NCI-H226 (cell line): ENCODE results near the gene CERCAM.
A peak's percentile ranks its signal among the peaks of the same experiment; 100 is the strongest.

Experiments used
- DNase-seq: peaks from one replicate; pipeline ENCODE4 v3.0.0-alpha.2; 2015

Gene CERCAM, protein sequence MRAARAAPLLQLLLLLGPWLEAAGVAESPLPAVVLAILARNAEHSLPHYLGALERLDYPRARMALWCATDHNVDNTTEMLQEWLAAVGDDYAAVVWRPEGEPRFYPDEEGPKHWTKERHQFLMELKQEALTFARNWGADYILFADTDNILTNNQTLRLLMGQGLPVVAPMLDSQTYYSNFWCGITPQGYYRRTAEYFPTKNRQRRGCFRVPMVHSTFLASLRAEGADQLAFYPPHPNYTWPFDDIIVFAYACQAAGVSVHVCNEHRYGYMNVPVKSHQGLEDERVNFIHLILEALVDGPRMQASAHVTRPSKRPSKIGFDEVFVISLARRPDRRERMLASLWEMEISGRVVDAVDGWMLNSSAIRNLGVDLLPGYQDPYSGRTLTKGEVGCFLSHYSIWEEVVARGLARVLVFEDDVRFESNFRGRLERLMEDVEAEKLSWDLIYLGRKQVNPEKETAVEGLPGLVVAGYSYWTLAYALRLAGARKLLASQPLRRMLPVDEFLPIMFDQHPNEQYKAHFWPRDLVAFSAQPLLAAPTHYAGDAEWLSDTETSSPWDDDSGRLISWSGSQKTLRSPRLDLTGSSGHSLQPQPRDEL

DNA sequence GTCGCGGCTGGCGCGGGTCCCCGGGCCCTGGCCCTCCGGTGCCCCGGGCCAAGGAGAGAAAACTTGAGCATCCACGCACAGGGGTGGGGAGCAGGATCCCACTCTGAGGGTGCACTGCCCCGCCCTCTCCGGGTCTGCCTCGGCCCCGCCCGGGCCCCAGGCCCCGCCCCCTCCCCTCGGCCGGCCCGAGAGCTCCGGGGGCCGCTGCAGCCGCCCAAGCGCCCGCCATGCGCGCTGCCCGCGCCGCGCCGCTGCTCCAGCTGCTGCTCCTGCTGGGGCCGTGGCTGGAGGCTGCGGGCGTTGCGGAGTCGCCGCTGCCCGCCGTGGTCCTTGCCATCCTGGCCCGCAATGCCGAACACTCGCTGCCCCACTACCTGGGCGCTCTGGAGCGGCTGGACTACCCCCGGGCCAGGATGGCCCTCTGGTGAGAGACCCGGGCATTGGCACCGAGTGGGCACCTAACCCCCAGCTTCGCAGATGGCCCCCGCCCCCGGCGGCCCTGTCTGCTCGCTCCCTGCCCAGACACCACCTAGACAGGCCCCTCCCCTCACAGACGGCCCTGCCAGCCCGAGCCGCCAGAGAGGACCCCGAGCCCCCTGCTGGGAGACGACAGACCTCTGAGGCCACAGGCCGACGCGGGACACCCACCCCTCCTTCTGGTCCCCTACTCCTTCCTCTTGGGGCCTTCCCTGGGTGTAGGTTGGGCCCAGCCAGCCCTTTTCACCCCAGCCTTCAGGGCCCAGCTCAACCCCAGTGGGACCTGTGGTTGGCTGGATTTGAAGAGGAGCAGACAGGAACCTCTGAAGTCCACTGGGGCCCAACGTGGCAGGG lies at the start of gene CERCAM:
Gene CERCAM (plus strand): TSS at position 207 of the 831 bp plus-strand sequence. CDS start 21 bp downstream, at position 228.
- DNase-seq = peak; percentile 31

GRCh38 chr9:128371630-128372117 lies 49.0 kb upstream of the CERCAM start:
- DNase-seq = no peak

GRCh38 chr9:128372188-128372641 lies 48.4 kb upstream of the CERCAM start:
- DNase-seq = no peak

- DNase-seq = peak; percentile 18
Observed at GRCh38 chr9:128372784-128373183, 47.9 kb upstream of the CERCAM start.

GRCh38 chr9:128374221-128374675 lies 46.4 kb upstream of the CERCAM start:
- DNase-seq = no peak

- DNase-seq = no peak
Observed at GRCh38 chr9:128375865-128376264, 44.8 kb upstream of the CERCAM start.

DNA sequence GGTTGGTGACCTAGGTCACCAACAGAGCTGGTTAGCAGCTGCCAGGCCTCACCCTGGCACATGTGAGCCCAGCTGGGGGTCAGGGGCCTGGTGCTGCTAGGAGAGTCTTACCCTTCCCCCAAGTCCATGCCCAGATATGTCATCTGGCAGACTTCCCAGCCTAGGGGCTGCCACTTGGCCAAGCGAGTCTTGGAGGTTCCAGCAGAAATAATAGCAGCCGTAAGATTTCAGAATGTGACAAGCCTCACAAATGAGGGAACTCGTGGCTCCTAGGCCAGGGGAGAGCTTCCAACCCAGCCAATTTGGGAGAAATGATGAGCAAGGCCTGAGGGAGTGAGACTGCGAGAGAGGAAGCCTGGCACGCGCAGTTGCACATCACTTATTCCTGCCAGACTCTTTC lies 38.4 kb upstream of the CERCAM start:
- DNase-seq = no peak

DNA sequence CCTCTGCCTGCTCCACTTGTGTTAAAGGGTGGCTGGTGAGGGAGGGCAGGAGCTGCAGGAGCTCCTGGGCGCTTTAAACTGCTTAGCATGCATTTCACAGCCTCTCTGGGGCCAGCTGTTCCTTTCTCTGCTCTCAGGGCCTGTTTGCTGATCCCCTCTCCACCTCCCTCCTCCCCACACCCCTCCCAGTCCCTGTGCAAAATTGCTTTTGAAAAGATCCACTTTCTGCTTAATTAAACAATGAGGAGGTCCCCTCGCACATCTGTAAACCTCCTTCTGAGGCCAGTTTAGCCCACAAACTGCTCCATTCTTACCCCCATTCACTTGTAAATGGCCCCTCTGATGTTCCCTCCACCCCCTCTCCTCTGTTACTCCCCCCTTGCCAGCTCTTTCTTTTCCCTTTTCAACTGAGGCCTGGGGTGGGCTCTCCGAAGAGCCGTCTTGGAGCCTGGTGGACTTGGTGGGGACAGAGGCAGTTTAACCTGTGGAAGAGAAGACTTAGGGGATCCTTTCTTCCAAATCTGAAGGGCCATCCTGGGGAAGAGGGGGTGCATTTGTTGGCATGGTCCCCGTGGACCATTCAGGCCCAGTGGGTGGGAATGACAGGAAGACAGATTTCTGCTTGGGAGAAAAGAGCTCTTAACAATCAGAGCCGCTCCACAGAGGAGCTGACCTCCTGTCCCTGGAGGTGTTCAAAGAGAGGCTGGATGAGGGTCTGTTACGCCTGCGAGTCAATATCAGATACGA lies 37.5 kb upstream of the CERCAM start:
- no peak for DNase-seq

DNA sequence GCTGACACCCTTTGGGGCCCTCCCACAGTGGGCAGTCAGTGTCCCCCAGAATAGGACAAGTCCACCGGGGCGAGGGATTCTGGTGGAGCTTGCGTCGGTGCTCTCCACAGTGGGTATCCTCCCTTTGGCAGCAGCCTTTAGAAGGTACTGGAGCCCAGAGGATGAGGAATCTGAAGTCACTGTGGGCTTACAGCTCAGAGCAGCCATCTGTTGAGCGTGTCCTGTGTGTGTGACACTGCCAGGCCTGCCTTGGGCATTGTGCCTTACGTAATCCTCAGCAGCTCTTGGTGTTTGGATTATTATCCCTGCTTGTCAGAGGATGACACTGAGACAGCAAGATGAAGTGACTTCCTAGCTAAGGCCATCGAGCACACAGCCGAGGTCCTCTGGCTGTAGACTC lies 36.9 kb upstream of the CERCAM start:
- no peak for DNase-seq

DNA sequence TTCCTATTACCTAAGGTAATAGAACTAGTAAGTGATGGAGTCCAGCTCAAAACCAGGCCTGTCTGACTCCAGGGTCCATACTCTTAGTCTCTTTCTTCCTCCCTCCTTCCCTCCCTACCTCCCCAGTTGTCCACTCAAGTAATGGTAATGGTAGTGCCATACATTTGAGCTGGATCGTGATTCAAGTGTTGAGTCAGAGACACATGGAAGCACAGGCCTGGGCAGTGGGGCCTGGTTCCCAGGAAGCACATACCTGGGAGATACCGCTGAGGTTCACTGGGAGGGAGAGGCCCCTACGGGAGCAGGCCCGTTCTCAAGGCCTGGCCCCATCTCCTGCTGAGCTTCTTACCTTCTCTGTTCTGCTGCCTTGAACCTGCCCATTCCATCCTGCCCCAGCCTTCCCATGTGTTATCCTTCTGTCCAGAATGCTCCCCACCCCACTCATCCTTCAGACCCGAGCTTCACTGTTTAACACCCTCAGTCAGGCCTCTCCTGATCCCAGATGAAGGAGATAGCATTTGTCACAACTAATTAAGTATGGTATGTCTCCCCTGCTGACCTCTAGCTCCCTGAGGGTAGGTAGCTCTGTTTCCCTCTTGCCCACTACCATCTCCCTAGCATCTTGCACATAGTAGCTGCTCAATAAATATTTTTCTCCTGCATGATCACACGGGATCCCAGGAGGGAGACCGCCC lies 35.7 kb upstream of the CERCAM start:
- no peak for DNase-seq

DNA sequence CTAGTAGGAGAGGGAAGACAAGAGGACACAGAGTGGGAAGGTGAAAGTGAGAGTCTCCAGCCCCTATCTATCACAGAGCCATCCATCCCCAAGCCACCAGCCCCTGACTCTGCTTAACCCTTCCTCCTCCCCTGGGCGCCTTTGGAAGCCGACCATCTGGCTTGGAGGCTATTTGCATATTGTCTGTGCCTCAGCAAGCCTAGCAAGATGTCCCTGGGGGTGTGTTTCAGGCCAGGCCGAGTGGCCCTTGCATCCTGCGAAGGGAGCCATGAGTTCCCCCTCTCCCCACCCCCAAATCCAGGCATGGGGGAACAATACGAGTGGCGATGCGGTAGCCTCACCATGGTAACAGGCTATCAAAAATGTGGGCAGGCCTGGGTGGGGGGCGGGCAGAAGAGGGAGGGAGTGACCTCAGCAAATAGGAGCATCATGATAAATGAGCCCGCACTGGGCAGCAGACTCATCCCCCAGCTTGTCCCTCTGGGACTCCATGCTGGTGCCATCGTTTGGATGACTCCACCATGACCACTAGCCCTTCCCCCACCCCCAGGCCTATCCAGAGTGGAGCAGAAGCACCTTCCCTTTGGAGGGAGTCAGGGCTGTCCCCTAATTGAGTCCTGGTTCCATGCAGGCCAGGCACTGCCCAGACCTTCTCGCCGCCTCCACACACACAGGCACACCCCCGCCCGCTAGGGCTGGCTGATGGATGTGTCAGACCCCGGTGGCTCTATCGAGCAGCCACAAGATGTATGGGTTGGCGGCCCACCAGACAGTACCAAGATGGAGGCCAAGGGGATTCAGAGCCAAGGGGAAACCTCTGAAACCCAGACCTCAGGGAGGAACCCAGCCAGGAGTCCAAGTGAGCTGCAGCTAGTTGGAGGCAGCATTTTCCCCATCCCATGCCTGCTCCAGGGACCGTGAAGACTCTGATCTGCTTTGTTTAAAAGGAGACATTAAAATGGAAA lies 34.9 kb upstream of the CERCAM start:
- DNase-seq = no peak

GRCh38 chr9:128388150-128388549 lies 32.5 kb upstream of the CERCAM start:
- DNase-seq = no peak

DNA sequence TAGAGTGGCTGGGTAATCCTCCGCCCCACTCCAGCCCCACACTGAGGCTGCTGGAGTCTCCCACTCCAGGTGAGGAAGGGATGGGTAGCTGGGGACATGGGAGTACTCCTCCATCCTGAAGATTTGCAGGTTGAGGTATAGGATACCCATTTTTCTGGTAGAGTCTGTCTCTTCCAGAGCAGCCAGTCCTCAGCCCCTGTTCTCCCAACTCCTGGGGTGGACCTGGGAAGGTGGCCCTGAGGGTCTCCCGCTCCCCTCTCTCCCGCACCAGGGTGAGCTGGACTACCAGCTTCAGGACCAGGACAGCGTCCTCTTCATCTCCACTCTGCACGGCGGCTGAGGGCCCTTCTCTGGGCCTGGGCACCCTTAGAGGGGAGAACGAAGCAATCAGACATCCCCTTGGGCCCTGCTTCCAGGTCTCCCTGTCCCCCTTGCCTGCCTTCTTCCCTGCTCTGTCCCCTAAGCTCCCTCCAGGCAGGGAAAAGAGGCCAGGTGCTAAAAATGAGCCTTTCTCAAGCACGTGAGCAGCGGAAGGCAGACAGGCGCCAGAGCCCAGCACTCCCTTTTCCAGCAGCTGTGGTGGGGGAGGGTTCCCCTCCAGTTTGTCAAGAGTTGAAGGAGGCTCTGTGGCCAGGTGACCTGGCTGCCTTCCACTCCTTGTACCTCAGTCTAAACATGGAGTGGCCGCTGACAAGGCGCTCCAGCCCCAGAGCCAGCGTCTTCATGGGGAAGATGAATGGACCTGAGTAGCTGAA lies 31.1 kb upstream of the CERCAM start:
- no peak for DNase-seq

GRCh38 chr9:128390150-128390812 lies 30.4 kb upstream of the CERCAM start:
- no peak for DNase-seq

- no peak for DNase-seq
Observed at GRCh38 chr9:128390813-128391711, 29.6 kb upstream of the CERCAM start.

DNA sequence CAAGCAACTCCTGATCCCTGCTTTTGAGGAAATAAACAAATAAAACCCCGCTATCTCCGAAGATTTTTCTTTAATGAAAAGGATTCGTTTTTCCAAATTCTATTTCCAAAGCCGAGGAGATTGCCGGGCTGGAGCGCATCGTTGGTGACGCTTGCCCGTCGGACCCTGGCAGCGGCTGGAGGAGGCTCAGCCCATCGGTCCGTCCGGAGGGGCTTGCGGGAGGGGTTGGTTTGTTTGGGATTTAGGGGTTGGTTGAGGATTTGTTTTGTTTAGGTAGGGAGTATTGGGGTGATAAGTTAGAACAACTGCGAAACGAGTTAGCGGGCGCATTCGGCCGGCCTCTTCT lies 28.7 kb upstream of the CERCAM start:
- DNase-seq = no peak

DNA sequence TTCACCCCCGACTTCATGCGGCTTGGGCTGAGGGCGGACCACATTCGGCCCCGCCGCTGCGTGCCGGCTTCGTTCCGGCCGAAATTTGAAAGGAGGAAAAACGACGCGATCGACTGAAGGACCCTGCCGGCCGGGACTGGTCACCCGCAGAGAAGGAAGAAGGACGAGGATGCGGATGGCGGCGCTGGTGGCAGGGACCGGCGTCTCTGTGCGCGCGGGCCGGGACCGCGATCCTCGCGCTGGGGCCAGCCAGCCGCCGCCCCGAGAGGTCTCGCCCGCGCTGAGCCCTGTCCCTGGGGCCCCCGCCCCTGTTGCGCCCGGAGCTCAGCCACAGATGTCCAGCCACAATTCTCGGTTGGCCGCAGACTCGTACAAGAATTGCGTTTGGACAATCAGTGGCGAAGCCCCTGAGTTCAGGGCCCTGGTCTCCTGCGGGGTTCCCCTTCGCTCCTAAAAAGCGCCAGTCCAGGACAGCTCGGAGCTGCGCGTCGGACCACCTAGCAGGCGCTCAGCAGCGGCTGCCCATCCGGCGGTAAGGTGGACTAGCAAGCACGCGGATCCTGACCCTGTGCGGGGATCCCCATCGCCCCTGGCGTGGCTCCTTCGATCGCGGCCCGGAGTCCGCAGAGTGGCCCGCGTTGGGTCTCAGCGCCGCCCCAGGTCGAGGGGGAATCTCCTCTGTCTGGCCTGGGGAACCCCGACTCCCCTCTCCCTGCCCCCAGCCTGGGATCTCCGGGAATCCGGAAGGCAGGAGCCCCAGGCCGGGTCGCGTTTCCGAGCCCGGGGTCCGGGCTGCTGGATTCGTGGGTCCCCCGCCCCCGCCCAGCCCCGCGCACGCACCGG lies 28.1 kb upstream of the CERCAM start:
- DNase-seq = no peak
